Pulmonary artery endothelial cell (primary cell): ENCODE measurements around the gene FAM20C. TPM values are rescaled to one million over a fixed set of nuclear protein-coding genes. Genes with fewer than 3 reads are reported as not detected.

Experiments
- DNase-seq: peaks from one replicate; pipeline ENCODE4 v3.0.0-alpha.2; 2011; ENCODE audit warnings: low read depth, low spot score
- total RNA-seq: library from RNA; depleted of rRNA; stranded (reverse); fragments of >200 nt; gene quantifications from 2 replicates; pipeline ENCODE4 v1.2.3, GENCODE V29; 2014

The FAM20C gene
- total RNA-seq, 1 donor from 2014 or later: 13.3 TPM

DNA sequence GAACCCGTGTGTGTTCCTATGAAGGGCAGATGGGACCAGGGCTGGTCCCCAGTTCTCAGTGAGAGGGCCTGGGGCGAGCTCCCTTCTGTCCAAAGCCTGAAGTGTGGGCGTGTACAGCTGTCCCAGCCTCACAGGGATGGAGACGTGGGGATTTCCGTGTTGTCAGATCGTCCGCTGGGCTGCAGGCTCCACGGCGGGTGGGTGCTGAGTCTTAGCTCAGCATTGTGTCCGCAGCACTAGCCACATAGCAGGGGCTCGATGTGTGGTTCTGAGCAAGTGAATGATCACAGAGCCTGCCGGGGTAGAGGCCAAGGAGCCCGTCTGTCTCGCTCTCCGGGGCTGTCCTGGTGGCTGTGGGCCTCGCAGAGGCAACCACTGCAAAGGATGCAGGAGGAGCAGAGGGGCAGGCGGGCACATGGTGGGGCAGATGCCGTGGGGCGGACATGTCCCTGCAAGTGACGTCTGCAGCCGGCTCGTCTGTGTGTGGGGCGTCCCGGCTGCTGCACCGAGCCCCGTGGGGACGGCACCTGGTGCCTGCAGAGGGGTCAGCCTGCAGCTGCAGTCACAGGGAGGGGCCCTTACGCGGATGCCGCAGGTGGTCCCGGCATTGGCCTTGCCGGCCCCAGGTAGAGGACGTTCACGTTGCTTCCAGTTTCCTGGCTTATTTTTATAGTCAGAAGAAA lies 30.9 kb downstream of the FAM20C start:
- DNase-seq: no peak

DNA sequence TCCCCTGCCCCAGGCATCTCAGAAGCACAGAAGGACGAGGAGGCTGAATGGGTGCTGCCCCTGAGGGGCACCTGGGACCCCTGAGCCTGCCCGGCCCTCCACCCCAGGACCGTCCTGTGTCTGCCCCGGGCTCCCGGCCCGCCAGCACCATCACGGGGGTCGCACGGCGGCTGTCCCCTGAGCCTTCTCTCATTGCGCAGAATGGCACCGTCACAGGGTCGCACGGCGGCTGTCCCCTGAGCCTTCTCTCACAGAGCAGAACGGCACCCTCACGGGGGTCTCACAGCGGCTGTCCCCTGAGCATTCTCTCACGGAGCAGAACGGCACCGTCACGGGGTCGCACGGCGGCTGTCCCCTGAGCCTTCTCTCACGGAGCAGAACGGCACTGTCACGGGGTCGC lies 31.5 kb downstream of the FAM20C start:
- DNase-seq: no peak

DNA sequence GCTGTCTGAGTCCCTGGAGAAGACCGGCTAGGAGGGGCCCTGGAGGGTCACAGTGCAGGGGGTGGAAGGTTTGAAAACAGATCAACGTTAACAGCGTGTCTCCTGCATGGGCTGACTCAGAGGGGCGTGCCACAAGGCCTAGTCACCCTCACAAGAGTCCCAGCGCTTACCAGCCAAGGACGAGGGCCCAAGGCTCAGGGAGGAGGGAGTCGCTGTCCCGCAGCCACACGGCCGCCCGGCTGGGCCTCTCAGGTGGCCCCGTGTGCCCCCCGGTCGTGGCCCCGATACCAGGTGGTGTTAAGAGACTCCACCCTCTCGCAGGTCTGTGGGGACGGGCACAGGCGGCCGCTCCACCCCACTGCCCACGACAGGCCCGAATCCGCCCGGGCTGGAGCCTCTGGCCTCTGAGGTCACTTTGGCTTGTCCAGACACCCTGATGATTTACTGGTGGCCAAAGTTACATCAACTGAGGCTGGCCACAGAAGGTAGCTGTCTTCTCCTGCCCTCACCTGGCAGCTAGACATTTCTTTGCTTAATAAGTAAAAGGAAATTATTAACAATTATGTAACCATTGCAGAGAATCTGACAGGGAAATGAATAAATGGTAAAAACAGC lies 34.0 kb downstream of the FAM20C start:
- DNase-seq: no peak

DNA sequence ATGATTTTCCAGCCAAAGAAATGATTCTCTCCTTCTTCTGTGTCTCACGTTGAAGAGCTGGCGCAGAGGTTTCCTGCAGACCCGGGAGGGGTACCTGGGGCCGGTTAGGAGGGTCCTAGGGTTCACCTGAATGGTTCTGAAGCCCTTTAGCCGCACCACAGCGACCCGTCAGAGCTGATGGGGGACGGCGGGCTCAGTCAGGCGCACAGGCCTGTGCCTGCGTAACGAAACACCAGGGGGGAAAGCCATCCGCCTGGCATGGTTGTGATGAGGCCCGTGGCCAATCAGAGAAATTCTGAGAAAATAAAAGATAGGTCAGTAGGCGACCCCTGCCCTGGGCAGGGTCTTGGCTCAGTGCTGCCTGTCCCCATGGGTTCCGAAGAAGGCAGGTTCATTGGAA lies 35.6 kb downstream of the FAM20C start:
- DNase-seq: no peak

DNA sequence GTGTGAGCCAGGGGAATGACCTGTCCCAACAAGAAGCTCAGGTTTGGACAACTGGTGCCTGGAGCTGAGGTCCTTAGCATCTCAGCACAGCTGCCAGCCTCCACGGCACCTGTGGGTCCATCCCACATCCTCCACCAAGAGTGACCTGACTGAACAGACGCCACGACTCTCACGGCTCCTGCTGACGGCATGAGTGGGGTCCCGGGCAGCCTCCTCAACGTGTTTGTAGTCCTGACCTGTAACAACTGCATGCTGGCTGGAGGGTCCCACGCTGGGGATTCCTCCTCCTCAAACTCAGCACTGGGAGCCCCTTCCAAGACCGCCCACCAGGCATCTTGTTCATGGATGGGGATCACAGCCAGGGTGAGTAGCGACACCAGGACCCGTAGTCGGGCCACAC lies 36.2 kb downstream of the FAM20C start:
- no peak for DNase-seq

DNA sequence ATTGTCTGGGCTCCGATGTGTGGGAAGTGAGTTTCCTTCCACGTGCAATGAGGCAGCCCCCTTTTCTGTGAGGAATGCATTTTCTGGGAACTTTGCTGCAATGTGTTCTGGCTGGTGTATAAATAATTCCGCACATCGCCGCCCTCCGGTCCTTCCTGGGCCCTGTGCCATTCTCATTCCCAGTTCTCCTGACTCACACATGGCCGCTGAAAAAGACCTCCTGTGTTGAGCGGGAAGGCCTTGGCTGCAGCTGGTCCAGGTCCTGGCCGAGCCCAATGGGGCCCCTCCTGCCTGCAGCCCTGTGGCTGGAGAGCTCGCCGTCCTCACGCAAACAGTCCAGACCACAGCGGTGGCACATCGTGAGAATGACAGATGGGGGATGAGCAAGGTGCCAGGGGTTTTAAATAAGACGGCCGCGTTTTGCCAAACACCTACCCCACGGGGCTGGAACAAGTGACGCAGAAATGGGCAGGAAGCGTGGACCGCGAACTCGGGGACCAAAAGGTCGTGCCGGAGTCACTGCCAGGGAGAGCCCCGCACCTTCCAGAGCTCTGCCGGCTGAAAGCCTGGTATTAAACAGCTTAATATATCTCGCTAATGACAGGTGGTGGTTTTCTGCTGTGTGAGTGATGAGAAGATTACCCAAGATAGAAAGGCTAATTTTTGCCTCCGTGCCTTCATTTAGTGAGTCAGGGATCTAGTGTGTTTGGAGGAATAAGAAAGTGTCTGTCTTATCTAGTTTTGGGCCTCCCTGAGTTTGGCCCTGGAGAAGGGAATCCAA lies 37.0 kb downstream of the FAM20C start:
- DNase-seq: no peak

DNA sequence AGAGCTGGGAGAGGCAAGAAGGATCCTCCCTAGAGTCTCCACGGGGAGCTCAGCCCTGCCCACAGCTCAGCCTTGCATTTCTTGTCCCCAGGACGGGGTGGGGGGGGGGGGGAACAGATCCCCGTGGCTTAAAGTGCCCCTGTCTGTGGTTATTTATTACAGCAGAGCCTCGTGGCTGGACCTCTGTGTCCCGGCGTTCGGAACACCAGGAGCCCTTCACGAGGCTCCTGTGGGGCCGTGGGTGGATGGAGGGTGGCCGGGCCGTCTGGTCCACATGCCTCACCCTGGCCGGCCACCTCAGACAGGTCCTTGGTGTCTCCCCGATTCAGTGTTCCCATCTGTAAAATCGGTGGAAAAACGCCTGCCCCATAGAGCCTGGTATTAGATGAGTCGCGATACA lies 37.9 kb downstream of the FAM20C start:
- DNase-seq: no peak

DNA sequence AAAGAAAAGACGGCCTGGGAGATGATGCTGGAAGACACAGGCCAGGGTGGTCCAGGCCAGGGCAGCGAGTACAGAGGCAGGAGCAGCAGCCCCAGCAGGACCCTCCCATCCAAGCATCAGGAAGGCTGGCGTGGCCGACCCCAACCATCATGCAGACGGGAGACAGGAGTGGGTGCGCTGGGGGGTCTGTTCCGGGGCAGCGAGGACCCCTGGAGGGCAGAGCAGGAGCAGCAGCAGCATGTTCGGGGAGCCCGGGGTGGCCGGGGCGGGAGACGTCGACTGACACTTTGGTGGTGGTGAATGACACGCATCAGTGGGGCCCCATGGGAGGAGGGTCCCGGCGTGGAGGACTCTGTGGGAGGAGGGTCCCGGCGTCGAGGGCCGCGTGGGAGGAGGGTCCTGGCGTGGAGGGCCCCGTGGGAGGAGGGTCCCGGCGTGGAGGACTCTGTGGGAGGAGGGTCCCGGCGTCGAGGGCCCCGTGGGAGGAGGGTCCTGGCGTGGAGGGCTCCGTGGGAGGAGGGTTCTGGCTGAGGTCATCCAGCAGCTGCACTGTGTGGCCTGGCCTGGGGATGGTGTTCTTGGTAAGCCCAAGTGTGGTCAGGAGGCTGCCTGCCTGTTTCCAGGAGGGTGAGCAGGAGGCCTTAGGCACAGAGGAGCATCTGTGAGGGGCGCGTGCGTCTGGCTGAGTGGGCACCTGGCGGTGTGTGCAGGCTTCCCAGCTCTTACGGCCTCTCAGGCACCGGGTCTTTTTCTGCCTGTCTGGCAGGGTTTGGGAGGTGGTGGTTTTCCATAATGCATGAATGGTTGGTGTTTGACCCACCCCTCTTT lies 38.9 kb downstream of the FAM20C start:
- DNase-seq: no peak

DNA sequence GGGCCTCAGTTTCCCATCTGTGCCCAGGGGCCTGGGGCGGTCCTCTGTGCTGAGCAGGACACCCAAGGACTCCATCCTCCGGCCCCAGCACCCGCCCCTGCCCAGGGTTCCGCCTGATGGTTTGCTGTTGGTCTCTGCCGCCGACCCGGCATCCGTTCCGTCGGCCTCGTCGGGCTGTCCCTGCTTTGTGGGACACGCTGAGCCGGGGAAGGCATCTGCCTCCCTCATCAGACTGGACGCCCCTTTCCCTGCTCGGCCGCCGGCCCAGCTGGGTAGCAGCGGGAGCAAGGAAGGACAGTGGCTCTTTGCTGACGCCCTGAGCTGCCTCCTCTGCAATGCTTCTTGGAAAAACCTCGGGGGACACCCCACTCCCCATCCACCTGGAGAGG lies 39.5 kb downstream of the FAM20C start:
- DNase-seq: no peak

DNA sequence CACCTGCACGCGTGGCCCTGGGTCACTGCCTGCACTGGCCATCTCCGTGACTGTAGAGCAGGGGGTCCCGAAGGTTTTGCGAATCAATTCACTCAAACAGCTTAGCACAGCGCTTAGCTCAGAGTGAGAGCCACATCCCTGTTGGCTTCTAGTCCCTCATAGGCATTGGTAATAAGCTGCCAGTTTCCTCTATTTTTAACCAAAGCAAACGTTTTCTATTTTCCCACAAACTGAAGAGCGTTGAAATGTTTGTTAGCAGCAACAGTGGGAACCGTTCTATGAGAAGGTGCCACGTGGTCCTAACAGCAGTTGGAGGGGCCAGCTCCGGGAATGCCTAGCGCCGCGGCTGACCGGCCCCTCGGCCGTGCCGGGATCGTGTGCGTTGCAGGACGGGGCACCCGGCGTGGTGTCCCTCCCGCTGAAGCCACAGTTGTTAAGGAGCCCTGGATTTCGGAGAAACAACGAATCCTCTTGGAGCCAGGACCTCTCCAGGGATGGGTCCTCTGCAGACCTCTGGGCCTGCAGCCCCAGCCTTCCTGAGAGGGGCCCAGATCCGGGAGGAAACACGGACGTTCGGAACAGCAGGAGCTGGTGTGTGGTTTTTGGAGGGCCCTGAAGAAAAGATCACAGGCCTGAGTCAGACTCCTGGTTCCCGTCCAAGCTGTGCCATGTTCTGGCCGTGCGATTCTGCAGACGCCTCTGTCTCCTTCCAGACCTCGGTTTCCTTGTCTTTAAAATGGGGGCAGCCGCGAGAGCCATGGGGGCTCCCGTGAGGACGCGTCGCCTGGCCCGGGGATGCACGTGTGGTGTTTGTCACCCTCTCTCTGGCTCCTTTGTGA lies 40.3 kb downstream of the FAM20C start:
- DNase-seq: no peak

DNA sequence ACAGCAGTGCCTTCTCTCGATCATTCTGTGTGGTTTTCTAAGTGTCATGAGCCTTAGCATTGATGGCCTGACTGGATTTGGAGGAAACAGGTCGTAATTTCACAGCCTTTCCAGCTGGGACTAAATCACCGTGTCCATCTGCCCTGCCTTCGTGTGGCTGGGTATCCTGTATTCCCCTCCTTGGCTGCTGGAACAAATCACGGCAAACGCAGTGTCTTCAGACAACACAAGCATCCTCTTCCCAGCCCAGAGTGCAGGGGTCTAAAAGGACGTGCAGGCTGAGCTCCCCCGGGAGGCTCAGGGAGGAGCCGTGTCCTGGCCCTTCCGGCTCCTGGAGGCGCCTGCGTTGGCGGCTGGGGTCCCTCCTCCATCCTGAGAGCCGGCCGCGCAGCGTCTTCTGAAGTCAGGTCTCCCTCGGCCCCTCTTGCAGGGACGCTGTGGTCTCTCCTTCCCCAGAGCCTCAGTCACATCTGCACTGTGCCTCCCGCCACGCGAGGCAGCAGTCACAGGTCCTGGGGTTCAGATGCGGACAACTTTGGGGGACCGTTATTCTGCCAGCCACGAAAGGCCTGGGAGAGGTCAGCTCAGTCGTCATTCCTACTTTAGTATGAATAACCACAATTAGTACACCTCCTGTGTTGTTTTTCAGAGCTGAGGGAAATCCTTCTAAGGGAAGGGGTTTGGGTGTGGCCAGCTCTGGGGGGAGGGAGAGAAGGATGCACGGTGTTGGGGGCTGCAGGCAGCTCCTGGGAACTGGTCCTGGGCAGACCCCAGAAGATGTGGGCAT lies 41.1 kb downstream of the FAM20C start:
- no peak for DNase-seq

DNA sequence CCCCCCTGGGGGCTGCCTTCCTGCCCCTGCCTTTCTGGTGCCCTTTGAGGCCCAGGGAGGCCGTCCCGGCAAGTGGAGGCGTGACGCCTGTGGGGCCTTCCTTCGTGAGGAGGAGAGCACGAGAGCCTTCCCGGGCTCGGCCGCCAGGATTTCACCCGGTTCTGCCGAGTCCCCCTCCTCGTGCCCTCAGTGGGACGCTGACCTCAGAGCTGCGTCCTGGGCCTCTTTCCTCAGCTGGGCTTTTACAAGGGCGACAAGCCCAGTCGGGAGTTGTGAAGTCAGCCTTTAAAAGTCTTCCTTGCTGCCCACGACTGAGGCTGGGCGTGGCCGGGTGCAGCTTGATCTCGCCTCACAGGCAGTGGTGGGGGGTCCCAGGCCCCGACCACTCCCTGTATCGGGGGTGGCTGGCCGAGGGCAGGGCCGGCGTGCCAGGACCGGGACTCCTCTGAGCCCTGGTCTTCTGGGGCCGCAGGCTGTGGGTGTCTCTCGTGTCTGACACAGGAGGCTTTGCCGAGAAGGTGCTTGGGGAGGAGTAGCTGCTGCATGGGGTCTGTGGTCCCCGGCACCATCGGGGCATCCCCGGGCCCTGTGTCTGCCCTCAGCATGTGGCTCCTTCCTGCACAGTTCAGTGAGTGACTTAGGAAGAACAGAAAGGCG lies 41.8 kb downstream of the FAM20C start:
- no peak for DNase-seq

DNA sequence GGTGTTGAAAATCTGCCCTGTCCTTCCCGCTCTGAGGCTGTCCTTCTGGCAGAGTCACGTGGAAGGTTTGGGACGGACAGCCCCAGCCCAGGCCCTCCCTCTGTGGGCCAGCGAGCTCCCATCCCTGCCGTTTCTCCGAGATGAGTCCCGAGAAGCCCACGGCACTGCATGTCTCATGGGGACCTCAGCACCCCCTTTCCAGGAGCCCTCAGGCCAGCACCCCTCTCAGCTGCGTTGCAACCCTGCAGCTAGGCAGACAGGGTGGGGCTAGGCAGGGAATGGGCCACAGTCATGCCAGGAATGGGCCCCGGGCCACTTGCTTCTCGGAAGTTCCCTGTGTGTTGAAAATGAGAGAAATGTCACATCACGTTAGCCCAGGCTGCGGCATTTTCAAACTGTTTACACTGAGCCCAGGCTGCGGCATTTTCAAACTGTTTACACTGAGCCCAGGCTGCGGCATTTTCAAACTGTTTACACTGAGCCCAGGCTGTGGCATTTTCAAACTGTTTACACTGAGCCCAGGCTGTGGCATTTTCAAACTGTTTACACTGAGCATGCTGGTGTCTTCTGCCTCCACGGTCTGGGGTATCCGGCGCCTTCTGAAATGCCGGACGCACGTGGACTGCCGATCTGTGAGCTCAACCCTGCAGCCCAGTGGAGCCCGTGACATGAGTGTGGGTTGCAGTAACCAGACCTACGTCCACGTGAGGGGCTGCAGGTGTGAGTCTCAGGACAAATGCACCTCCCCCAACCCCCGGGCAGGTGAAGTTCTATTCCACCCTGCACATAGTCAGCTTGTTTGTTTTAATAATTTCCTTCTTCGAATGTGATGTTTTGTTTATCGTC lies 42.6 kb downstream of the FAM20C start:
- DNase-seq: no peak

DNA sequence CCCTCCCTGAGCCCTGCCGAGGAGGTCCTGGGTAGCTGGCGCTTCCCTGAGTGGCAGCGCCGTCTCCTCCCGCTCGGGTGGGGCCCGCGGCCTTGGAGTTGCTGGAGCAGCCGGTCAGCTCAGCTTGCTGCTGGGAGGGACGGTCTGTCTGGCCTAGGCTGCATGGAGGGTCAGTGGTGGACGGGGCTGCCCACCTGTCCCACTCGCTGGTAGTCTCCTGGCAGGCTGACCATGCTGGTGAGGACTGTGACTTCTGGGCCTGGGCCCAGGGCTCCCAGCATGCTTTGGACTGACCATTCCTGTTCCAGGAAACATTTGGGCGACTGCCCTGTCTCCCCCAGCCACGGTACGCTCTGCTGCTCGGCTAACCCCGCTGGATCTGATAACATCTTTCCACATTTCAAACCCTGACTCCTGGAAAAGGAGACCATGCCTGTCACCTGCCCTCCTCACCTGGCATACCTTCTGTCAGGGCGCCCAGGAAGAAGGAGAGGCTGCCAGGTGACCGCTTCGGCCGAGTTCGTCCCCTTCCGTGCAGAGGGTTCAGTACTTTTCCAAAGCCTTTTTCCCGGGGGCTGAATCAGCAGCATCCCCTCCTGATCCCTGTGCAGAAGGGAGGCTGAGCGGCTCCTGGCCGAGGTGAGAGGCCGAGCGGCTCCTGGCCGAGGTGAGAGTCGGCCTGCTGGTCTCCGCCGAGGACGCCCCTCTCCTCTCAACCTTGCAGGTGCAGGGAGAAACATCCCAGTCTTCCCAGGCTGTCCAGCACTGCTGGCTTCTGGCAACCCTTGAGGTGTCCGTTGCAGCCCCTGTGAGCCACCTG lies 43.4 kb downstream of the FAM20C start:
- DNase-seq: no peak

DNA sequence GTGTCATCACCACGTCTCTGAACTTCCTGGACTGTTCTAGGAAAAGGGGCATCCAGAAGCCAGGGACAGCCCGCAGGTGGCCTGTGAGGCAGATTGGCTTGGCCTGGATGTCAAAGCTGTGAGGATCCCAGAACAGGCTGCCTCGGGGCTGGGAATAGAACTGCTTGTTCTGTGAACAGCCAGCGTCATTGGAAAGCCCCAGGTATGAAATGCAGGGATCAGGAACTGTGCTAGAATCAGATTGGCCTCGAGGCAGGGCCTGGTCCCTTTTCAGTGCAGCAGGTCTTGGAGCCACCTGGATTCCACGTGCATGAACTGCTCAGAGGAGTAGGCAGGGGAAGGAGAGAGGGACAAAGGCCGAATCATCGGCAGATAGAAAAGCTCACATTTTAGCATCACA lies 44.6 kb downstream of the FAM20C start:
- no peak for DNase-seq

DNA sequence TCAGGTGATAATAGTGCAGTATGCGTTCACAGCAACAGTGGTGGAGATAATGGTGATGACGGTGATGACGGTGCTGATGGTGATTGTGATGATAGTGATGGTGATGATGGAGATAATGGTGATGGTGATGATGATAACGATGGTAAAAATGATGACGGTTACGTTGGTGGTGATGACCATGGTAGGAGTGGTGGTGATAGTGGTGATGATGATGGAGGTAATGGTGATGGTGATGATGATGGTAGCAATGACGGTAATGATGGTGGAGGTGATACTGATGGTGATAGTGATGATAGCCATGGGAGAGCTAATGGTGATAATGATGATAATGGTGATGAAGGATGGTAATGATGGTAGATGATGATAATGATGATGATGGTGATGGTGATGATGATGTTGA lies 45.0 kb downstream of the FAM20C start:
- no peak for DNase-seq

DNA sequence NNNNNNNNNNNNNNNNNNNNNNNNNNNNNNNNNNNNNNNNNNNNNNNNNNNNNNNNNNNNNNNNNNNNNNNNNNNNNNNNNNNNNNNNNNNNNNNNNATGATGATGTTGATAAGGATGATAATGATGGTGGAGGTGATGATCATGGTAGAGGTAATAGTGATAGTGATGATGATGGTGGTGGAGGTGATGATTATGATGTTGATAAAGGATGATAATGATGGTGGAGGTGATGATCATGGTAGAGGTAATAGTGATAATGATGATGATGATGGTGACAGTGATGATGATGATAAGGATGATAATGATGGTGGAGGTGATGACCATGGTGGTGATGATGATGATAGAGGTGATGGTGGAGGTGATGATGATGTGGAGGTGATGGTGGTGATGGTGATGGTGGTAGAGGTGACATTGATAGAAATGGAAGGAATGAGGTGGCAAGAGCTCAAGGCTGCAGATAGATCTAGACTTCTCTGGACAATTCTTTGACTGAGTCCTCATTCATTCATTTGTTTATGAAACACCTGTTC lies 47.8 kb downstream of the FAM20C start:
- DNase-seq: no peak
